Measurements from ENCODE around the gene DLG5.
A peak's percentile ranks its signal among the peaks of the same experiment; 100 is the strongest.

Gene DLG5

GRCh38 chr10:77925795-77926565, 575 bp downstream of the DLG5 start (continued):
- TF ChIP-seq ZNF23 (tag by site-specific recombination; IDR thresholded peaks at IDR 0.05; ENCODE audit: borderline replicate concordance) = no peak
- peak; percentile 12; the same call in 1 of the 2 replicates for TF ChIP-seq ZSCAN5A (tag by site-specific recombination; IDR thresholded peaks at IDR 0.05)
- TF ChIP-seq ZNF707 (tag by site-specific recombination; IDR thresholded peaks at IDR 0.05) = no peak
- no peak for TF ChIP-seq ZFP41 (tag by site-specific recombination; IDR thresholded peaks at IDR 0.05; ENCODE audit: borderline replicate concordance)
- peak; percentile 92 for TF ChIP-seq ZBTB26 (tag by site-specific recombination; optimal IDR thresholded peaks at IDR 0.05)
- peak; percentile 50; the same call in 1 of the 2 replicates for TF ChIP-seq ZNF501 (tag by site-specific recombination; IDR thresholded peaks at IDR 0.05)
- no peak for TF ChIP-seq ZNF654 (tag by site-specific recombination; IDR thresholded peaks at IDR 0.05; ENCODE audit: low read depth)

GRCh38 chr10:77925410-77925794, 1.2 kb downstream of the DLG5 start:
- Histone ChIP-seq H3K9me3 (ENCODE audit: control insufficient read depth, insufficient read depth, low read depth, low read length) (no peaks in the 10 kb centered on the region), H3K4me3 (ENCODE audit: low read depth, low read length) (peak overlapping the region; percentile 85), H3K36me3 (ENCODE audit: control insufficient read depth in 2 of 2, insufficient read depth in 1 of 2, low read length in 2 of 2) (peaks cover 0 to 13% of the 10 kb centered on the region in 2 experiments; a peak in 1 of 3 replicates), H3K27ac (ENCODE audit: extremely low read depth, low read depth, low read length) (peak overlapping the region; percentile 73; the same call in 1 of the 2 replicates), H3K4me1 (ENCODE audit: control insufficient read depth, insufficient read depth, low read length) (peaks cover 6% of the 10 kb centered on the region; the same call in 1 of the 2 replicates)
- ChIA-PET POLR2A (interaction anchor here (1.1 to 2.2 kb wide), 6 partner anchors 9 to 78 kb away, joined by 3 to 10 read pairs (median 4); no protein-coding TSS in a partner anchor), CTCF (interaction anchor here (0.6 kb wide), 2 partner anchors 40 to 79 kb away, joined by 3 to 4 read pairs; no protein-coding TSS in a partner anchor)
- TF ChIP-seq ZNF660 (tag by site-specific recombination; IDR thresholded peaks at IDR 0.05) (peak; percentile 15; the same call in 1 of the 2 replicates), ZNF121 (tag by site-specific recombination; IDR thresholded peaks at IDR 0.05) (peak; percentile 87), KLF9 (tag by site-specific recombination; IDR thresholded peaks at IDR 0.05; ENCODE audit: low read depth) (no peak), ZNF132 (tag by site-specific recombination; IDR thresholded peaks at IDR 0.05; ENCODE audit: borderline replicate concordance) (no peak), SP7 (tag by site-specific recombination; IDR thresholded peaks at IDR 0.05) (0 out of 2 replicates have a peak, but pooled peaks have one; percentile 18), IKZF3 (tag by site-specific recombination; IDR thresholded peaks at IDR 0.05) (peak; percentile 77; the same call in 1 of the 2 replicates), WT1 (tag by site-specific recombination; IDR thresholded peaks at IDR 0.05) (no peak), ZNF629 (tag by site-specific recombination; IDR thresholded peaks at IDR 0.05) (0 out of 2 replicates have a peak, but pooled peaks have one; percentile 7), ZBTB17 (tag by site-specific recombination; IDR thresholded peaks at IDR 0.05) (peak; percentile 94), ZBTB1 (tag by site-specific recombination; IDR thresholded peaks at IDR 0.05) (no peak), ZSCAN5A (tag by site-specific recombination; IDR thresholded peaks at IDR 0.05) (no peak), ZNF600 (tag by site-specific recombination; IDR thresholded peaks at IDR 0.05) (0 out of 2 replicates have a peak, but pooled peaks have one; percentile 22), ZNF768 (tag by site-specific recombination; IDR thresholded peaks at IDR 0.05) (peak; percentile 57; the same call in 1 of the 2 replicates), ZNF76 (tag by site-specific recombination; IDR thresholded peaks at IDR 0.05; ENCODE audit: borderline replicate concordance, low read depth) (peak; percentile 91), ZSCAN30 (tag by site-specific recombination; IDR thresholded peaks at IDR 0.05) (peak; percentile 15; the same call in 1 of the 2 replicates)

Data from HEK293 (cell line).